Melanocyte of skin (primary cell): ENCODE results near the gene C11orf58. TPM values are rescaled to one million over a fixed set of nuclear protein-coding genes. Genes with fewer than 3 reads are reported as not detected.

Experiments
- total RNA-seq, 2 donors: library from RNA; depleted of rRNA; stranded (reverse); fragments of >200 nt; gene quantifications; 2 replicates each; pipeline ENCODE4 v1.2.3, GENCODE V29; 2012

Gene C11orf58
- 100 to 1,000 TPM in 1 of 2 donors, 10 to 100 TPM in 1; 98.4 to 179 TPM for total RNA-seq

GRCh38 chr11:16738193-16738946 is at the start of gene C11orf58:
Gene C11orf58, plus strand, starts transcription at chr11:16738647. Its CDS starts 132 bp downstream, at chr11:16738779.

